ENCODE measurements around the gene MDP1.

MDP1 gene

GRCh38 chr14:24196071-24197055 is 19.5 kb downstream of the MDP1 start:
- DNase-seq: peak; percentile 41

- DNase-seq: peak; percentile 75
These were observed 20.4 kb downstream of the MDP1 start, which contains the start of gene TM9SF1 for GRCh38 chr14:24195186-24196070. Gene TM9SF1, minus strand, starts transcription at chr14:24195441. Its CDS starts 422 bp downstream, at chr14:24195019.

GRCh38 chr14:24194873-24195185 is 21.0 kb downstream of the MDP1 start:
- no peak for DNase-seq

DNA sequence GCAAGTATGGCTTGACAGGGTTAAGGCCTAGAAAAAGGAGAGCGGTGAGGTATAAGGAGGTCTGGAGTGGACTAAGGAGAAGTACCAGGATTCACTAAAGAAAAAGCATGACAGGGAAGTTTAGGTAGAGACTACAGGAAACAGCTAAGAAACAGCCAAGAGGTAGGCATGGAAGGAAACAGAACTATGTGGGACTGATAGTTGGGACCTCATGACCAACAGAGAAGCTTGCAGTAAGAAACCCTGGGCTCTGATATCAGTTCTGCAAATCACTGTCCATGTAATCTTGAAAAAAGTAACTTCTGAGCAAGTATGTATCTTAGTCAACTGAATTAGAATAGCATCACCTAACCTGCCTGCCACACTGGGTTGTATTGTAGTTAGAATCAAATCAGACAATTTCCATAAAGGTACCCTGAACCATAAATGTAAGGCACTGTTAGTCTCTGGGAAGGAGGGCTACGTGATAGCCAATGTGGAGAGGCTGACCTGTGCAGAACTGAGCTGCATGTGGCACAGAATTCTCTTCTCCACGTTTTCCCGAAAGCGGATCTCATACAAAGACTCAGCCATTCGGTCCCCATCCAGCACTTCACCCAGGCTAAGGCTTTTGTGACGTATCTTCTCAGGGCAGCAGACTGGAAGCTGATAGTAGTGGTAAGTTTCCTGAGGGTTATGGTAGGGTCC is 21.5 kb downstream of the MDP1 start:
- DNase-seq: no peak

DNA sequence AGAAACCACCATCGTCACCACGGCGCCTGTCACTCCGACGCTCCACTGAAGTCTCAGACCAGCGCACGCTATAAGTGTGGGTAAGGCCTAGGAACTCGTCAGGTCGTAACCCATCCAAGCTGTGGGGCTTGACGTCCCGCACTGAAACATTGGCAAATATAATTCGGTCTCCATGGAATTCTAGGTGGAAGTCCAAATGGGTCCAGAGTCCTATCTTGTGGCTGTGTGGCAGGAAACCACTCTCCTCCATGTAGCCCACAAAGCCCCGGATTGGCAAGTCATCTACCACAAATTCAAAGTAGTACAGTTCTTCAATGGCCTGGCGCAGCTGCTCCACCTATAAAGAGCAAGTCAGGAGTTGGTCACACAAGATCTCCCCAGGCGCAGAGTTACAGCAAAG is 22.9 kb downstream of the MDP1 start:
- no peak for DNase-seq

DNA sequence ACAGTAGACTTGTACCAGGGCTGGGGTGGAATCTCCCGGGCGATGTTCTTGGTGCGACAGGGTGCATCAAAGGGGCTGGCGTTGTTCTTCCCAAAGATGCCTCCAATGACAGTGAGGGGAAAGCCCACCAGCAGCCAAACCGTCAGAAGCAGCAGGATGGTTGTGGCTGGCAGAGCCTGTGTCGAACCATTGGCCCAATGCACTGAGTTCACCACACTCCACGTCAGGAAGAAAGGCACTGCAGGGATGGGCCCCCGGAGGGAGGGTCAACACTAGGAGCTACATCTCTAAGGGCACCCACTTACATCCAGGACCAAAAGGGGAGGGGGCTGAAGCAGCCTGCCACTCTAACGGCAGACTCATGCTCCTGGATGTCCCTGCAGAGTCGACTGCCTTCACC is 25.4 kb downstream of the MDP1 start:
- DNase-seq: no peak

DNA sequence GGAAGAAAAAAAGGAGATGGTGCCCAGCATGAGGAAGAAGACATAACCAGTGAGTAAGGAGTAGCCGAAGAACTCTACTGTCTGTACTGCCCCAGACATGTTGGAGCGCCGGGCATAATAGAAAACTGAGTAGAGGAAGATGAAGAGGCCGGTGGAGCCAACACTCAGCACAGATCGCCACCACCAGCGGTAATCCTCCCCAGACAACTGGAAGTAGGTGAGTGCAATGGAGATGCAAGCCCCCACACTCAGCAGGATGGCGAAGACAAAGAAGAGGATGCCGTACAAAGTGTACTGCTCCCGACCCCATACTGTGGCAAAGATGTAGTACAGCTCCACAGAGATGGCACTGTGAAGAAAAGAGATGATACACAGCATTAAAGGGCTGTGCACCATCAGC is 26.4 kb downstream of the MDP1 start:
- no peak for DNase-seq

- no peak for DNase-seq
These were observed 26.8 kb downstream of the MDP1 start for GRCh38 chr14:24189059-24189375.

DNA sequence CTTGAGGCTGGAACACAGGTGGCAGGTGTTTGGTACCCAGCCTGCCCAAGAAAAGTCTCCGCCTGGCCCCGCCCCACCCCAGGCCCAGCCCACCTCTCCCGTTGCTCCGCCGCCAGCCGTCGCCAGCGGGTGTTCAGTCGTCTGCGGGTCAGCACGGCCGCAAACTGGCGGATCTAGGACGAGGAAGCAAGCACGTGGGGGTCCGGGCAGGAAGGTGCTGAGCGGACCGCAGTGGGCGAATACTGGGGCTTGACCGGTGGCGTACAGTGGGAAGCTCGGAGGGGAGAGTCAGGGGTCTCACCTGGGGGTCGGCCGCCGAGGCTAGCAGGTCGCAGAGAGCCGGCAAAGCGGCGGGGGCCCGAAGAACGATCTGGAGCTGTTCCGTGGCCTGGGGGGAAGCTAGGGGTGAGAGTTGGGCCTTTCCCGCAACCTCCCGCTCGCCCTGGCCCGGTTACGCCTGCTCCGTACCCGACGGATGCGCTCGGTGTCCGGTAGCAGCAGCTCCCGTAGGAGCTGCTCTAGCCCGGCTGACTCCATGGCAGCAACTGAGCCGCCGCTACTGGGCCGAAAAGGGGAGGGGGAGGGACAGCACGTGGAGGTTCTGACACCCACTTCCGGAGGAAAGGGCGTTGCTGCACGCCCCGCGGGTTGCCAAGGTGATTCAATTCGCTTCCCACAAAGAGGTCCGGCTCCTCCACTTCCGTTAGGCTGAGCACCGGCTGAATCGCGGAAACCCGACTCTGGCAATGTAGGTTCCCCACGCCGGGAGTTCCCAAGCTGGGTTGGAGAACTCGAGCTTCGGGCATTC is 27.4 kb downstream of the MDP1 start, which contains the start of gene IPO4:
IPO4 (minus strand) TSS at position 566 of the 808 bp plus-strand sequence; CDS start at position 537, 29 bp downstream.
- DNase-seq: peak; percentile 94

DNA sequence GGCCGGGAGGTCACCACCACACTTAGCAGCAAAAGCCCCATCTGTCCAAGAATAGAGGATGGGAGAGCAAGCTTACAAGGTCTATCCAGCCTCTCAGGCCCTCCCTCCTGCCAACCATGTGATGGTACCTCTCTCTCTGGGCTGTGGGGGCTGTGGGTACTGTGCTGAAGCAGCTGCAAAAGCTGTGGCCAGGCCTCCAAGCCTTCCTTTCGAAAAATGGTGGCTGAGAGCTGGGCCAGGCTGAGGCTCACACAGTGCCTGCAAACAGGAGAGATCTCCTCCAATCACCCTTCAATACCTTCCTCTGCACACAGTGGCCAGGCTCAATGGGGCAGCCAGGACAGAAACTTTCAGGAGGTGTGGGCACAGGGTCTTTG is 28.3 kb downstream of the MDP1 start:
- DNase-seq: no peak

DNA sequence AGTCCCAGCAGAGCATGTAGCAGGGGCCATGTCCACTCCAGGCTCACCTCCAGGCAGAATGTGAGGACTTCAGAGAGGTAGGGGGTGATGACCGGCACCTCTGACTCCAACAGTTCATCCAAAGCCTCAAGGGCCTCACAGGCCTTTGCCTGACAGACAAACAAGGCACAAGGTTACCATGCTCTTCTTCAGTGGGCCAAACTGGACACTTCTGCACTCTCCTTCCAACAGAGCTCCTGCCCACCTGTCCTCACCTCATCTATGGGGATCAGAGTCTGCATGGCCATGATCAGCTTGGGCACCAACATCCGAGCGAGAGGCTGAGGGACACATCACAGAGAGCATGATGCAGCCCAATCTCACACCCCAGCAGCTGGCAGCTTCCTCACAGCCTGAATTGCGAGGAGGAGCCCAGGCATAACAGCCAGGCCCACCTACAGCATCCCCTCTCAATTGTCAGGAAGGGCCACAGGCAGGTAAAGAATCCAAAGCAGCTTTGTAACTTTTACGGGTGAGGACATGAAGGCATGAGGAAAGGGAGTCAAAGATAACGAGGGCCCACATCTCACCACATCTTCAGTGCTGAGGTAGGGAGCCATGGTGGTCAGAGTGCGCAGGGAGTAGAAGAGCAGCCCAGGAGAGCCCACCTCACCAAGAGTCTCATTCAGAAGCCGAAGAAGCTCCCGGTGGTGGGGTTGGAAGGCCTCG is 28.9 kb downstream of the MDP1 start:
- DNase-seq: no peak

GRCh38 chr14:24185741-24186140 is 30.1 kb downstream of the MDP1 start:
- no peak for DNase-seq

GRCh38 chr14:24185026-24185425 is 30.8 kb downstream of the MDP1 start:
- DNase-seq: no peak

DNA sequence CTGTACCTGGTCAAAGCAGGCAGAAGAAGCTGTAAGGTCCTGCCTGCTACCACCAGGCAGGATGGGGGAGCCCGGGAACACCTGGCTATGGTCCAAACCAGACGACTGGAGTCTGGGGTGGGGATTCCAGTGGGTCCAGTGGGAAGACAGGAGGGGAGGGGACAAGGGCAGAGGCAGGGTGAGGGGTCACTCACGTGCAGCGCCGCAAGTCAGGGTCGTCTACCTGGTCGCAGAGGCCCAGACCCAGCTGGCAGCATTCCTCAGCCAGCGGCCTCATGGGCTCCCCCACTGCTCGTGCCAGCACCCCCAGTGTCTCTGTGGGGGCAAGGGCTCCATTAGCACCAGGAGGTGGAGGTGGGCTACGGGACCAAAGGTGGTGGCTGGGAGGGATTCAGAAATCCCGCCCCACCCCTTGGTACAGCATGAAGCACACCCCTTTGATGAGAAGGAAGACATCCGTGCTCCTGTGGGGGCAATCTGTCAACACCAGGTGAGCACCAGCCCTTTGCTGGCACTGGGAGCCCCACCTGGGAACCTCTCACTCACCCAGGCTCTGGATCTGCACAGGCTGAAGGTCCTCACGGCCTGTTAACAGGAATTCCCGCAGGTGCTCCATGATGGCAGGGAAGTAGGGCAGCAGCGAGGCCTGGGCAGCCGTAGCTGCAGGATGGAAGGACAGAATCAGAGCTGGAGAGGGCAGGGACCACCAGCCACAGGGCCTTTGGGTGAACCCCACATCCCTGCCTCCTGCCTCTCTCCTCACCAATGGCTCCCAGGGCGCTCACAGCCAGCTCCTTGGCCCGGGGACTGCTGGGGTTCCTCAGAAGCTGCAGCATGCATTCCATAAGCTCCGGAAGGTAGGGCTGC is 31.5 kb downstream of the MDP1 start:
- no peak for DNase-seq

DNA sequence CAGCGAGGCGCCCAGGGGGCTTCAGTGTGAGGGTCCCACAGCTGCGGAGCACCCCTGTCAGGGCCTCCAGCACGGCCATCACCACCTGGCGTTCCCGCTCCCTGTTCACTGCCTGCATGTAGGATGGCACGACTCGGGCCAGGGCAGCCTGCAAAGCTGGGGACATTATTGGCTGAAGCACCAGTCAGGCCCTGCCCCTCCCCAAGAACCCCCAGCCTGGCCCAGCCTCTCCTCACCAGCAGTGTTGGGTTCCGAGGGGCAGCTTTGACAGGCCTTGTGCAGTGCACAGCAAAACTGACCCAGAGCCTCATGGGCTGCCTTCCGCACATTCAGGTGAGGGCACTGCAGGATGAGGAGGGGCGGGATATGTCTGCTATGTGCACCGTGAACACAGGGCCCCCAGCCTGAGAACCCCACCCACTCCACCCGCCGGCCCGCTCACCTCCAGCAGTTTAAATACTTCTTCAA is 32.8 kb downstream of the MDP1 start:
- DNase-seq: no peak

- DNase-seq: no peak
These were observed 33.6 kb downstream of the MDP1 start for GRCh38 chr14:24182110-24182882.

- DNase-seq: no peak
These were observed 34.3 kb downstream of the MDP1 start for GRCh38 chr14:24181371-24182077.

DNA sequence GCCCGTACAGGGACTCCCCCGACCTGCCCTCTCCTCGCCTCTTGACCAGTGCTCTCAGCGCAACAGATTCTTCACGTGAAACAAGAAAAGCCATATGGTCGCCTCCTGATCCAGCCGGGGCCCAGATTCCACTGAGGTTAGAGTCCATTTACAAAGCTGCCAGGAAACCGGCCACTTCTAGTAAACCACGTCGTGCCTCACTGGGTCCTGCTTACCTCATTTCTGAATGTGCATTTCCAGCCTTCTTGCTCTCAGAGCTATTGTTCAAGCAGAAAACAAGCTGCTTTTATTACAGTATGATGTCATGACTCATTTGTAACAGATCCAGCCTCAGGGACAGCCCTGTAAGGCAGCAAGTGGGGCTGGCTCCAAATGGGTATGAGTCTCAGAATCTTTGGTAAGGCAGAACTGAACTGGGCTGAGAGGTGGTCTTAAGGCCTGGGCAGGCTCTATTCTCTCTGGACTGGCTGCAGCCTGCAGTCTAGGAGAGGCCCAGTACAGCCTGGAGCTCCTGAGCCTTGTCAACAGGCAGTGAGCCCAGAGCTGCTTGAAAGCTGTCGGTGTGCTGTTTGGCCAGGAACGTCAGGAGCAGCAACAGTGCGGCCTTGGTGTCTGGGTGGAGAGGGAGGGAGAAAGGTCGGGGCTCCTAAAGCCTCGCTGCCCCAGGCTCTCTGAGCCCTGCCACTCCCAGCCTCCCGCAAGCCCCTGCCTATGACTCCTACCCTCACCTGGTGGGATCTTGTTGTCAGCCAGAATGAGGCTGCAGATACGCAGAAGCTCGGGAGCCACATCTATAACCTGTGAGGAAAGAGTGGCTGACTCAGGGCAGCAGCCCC is 35.7 kb downstream of the MDP1 start:
- no peak for DNase-seq
